SH-SY5Y (cell line): ENCODE results near the gene CFL1.

Source experiments
- GATA2 ChIP-seq: IDR thresholded peaks from 2 replicates; pipeline ENCODE4 v1.6.1; 2011; ENCODE audit warnings: mild to moderate bottlenecking, low read depth, low read length
- GATA3 ChIP-seq: IDR thresholded peaks from 2 replicates; pipeline ENCODE4 v1.6.1; 2011; ENCODE audit warnings: low read depth, mild to moderate bottlenecking, low read length, moderate library complexity

DNA sequence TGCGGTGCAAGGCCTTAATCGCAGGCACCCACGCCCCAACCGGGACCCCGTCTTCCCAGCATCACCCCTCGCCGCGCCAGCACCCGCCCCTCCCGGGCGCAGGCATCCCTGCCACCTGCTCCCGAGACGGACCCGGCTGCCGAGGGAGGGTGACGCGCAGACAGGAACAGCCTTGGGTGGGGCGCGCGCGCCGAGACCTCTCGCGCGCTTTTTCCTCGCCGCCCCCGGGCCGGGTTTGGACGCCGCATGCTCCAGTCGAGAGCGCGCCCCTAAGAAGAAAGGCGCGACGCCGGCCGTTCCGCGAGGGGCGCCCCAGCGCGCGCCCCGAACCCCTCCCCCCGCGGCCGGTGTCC is 504 bp downstream of the CFL1 start:
- TF ChIP-seq GATA2 (no peak), GATA3 (no peak)
